ENCODE results near the gene SLC25A53.

The SLC25A53 gene

GRCh38 chrX:104156630-104157529, at the start of gene SLC25A53:
TSS of gene SLC25A53 (minus strand) at chrX:104157009. CDS start at chrX:104105257, 51,752 bp downstream.
- peak within 1 kb of the TSS; percentile 58 for H3K27ac ChIP-seq
- no peak for TF ChIP-seq CTCF (conservative IDR thresholded peaks at IDR 0.05)

GRCh38 chrX:104205548-104205947, 48.7 kb upstream of the SLC25A53 start:
- no peak overlapping the region for H3K27ac ChIP-seq
- TF ChIP-seq CTCF (conservative IDR thresholded peaks at IDR 0.05): no peak

GRCh38 chrX:104195489-104196084, 38.8 kb upstream of the SLC25A53 start:
- TF ChIP-seq CTCF (conservative IDR thresholded peaks at IDR 0.05): peak; percentile 65
- H3K27ac ChIP-seq: no peak overlapping the region

GRCh38 chrX:104195013-104195412, 38.2 kb upstream of the SLC25A53 start:
- H3K27ac ChIP-seq: no peak overlapping the region
- TF ChIP-seq CTCF (conservative IDR thresholded peaks at IDR 0.05): no peak

GRCh38 chrX:104193485-104193884, 36.7 kb upstream of the SLC25A53 start:
- no peak for TF ChIP-seq CTCF (conservative IDR thresholded peaks at IDR 0.05)

GRCh38 chrX:104189837-104190236, 33.0 kb upstream of the SLC25A53 start:
- TF ChIP-seq CTCF (conservative IDR thresholded peaks at IDR 0.05): no peak
- H3K27ac ChIP-seq: no peak overlapping the region

More at GRCh38 chrX:104193485-104193884, 36.7 kb upstream of the SLC25A53 start:
- H3K27ac ChIP-seq: no peak overlapping the region

GRCh38 chrX:104187931-104188330, 31.1 kb upstream of the SLC25A53 start:
- no peak overlapping the region for H3K27ac ChIP-seq
- TF ChIP-seq CTCF (conservative IDR thresholded peaks at IDR 0.05): no peak

Measured in VCaP (cell line).